NCI-H1105 treated with DMSO at 0.1 percent for 48 hours (cell line): ENCODE data around the gene RIMS1.
A peak's percentile ranks its signal among the peaks of the same experiment; 100 is the strongest.

Experiments used
- DNase-seq: peaks from one replicate; lab custom pipeline; 2025; lab: John Stamatoyannopoulos, UW

Gene RIMS1

GRCh38 chr6:71886184-71887005 is at the start of gene RIMS1:
TSS of gene RIMS1 (plus strand) at chr6:71886550. CDS start at chr6:71887024, 474 bp downstream.
- peak; percentile 75 for DNase-seq

- no peak for DNase-seq
Measured at GRCh38 chr6:71851214-71851613, 35.1 kb upstream of the RIMS1 start.

- no peak for DNase-seq
Measured at GRCh38 chr6:71852948-71853347, 33.4 kb upstream of the RIMS1 start.

- DNase-seq: peak; percentile 42
Measured at GRCh38 chr6:71855406-71855805, 30.9 kb upstream of the RIMS1 start.

GRCh38 chr6:71879016-71879415 is 7.3 kb upstream of the RIMS1 start:
- DNase-seq: no peak

GRCh38 chr6:71887006-71887743 is 825 bp downstream of the RIMS1 start:
- DNase-seq: no peak

GRCh38 chr6:71887744-71888230 is 1.4 kb downstream of the RIMS1 start:
- DNase-seq: no peak

GRCh38 chr6:71888756-71889340 is 2.5 kb downstream of the RIMS1 start:
- no peak for DNase-seq

GRCh38 chr6:71889366-71889765 is 3.0 kb downstream of the RIMS1 start:
- DNase-seq: no peak

GRCh38 chr6:71892641-71893040 is 6.3 kb downstream of the RIMS1 start:
- DNase-seq: no peak

- no peak for DNase-seq
Measured at GRCh38 chr6:71900642-71901041, 14.3 kb downstream of the RIMS1 start.

GRCh38 chr6:71902261-71902660 is 15.9 kb downstream of the RIMS1 start:
- DNase-seq: no peak

GRCh38 chr6:71906813-71907212 is 20.5 kb downstream of the RIMS1 start:
- no peak for DNase-seq

- DNase-seq: no peak
Measured at GRCh38 chr6:71908162-71908765, 21.9 kb downstream of the RIMS1 start.

- no peak for DNase-seq
Measured at GRCh38 chr6:71913444-71914234, 27.3 kb downstream of the RIMS1 start.

GRCh38 chr6:71929047-71929446 is 42.7 kb downstream of the RIMS1 start:
- DNase-seq: no peak

GRCh38 chr6:71933881-71934280 is 47.5 kb downstream of the RIMS1 start:
- DNase-seq: no peak

GRCh38 chr6:71965404-71965803 is 79.1 kb downstream of the RIMS1 start:
- DNase-seq: peak; percentile 72

- DNase-seq: no peak
Measured at GRCh38 chr6:71967436-71967835, 81.1 kb downstream of the RIMS1 start.

- peak; percentile 18 for DNase-seq
Measured at GRCh38 chr6:71977884-71978283, 91.5 kb downstream of the RIMS1 start.

- DNase-seq: no peak
Measured at GRCh38 chr6:71979911-71980310, 93.6 kb downstream of the RIMS1 start.
